Left colon (tissue), 2 donors: ENCODE results near the gene GPR160. TPM values are rescaled to one million over a fixed set of nuclear protein-coding genes. Genes with fewer than 3 reads are reported as not detected.
"Not testable (repeated sequence)": the region's sequence is repeated elsewhere in the genome, so short reads cannot be mapped to it uniquely, and the experiment has no call there.

Source experiments
- ATAC-seq: fragments of 200-7000 bp; cut with Tn5 transposase; one replicate; pipeline ENCODE4 v1.9.1; 2020; ENCODE audit warnings: mild to moderate bottlenecking, moderate library complexity
- DNase-seq, 2 donors: peaks; one replicate each; pipeline ENCODE4 v3.0.0-alpha.2; 2020
- intact Hi-C, 2 donors: fragments of 100-400 bp; cut with DNase I in 1 of 2; cut with micrococcal nuclease in 1 of 2; formaldehyde crosslinking; loops; one replicate each; pipeline versions ENCODE4 v1.11.2 to v1.14.0; 2022; cut with DNase I, micrococcal nuclease
- total RNA-seq, 2 donors: library from RNA; stranded (reverse); fragmentation: NEBNext Ultra II Directional; extraction: Animal tissue kit (Norgen Biotek cat#: 25700); gene quantifications; one replicate each; pipeline ENCODE4 v1.2.1, GENCODE V29; 2021
- donor health status: DM: no; HTN: no; CAD: no.
- donor health status: DM: yes; HTN: yes; CAD: no.

GPR160 gene
- total RNA-seq, 2 donors from 2014 or later = 65.7 to 82.6 TPM

DNA sequence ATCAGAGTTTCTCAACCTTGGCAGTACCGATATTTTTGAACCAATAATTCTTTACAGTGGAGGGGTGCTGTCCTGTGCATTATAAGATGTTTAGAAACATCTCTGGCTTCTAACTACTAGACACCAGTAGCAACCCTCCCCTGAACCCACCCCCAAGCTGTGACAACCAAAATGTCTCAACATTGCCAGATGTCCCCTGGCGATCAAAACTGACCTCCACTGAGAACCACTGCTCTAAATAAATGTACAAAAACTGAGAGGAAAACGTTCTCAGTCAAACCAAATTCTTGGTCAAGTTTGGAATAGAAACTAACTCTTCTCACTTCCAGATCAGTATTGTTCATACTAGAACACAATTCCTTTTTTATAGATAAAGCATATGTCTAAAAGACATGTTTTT lies 58.5 kb downstream of the GPR160 start:
- no peak for DNase-seq
- intact Hi-C loops = no loop called here
- ATAC-seq = no peak

GRCh38 chr3:170098753-170099152 lies 61.0 kb downstream of the GPR160 start:
- ATAC-seq (no peak), DNase-seq (no peak)
- intact Hi-C loops = no loop called here

GRCh38 chr3:170100944-170101343 lies 63.1 kb downstream of the GPR160 start:
- ATAC-seq (no peak), DNase-seq (no peak)
- intact Hi-C loops = no loop called here

GRCh38 chr3:170102431-170102830 lies 64.6 kb downstream of the GPR160 start:
- intact Hi-C loops = no loop called here
- DNase-seq (no peak), ATAC-seq (no peak)

GRCh38 chr3:170107941-170108340 lies 70.1 kb downstream of the GPR160 start:
- DNase-seq = no peak
- intact Hi-C loops = no loop called here
- ATAC-seq = no peak

- no peak for ATAC-seq
- no peak for DNase-seq
- intact Hi-C loops = no loop called here
Observed at GRCh38 chr3:170108955-170109354, 71.2 kb downstream of the GPR160 start.

DNA sequence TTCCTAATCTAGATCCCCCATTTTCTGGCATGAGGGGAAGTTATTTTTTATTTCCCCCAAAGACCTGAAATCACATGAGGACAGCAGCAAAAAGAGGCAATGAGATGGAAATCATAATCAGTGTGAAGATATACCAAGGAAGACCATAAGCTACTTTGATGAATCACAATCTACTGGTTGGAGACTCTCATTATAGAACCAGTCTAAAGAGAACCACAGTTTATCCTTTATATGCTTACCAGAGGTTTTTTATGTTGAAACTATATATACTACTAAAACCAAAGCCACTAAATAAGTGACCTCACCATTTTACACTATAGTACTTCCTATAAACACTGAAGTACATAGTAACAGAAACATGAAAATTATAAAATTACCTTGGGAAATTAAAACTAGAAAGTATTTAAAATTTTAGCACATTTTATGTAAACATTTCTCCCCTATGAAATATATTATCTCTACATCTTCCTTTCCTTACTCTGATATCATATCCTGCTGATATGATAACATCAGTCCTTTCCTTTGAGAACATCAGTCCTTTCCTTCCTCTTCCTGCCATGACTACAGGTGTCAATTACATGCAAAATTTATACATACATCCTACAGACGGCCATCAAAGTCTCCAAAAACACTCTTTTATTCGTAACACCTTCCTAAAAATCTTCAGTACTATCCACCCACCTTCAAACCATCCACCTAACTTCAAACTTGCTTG lies 71.9 kb downstream of the GPR160 start:
- DNase-seq = no peak
- ATAC-seq = no peak
- intact Hi-C loops = no loop called here

GRCh38 chr3:170111147-170111771 lies 73.5 kb downstream of the GPR160 start:
- ATAC-seq = no peak
- no peak for DNase-seq
- intact Hi-C loops = no loop called here

DNA sequence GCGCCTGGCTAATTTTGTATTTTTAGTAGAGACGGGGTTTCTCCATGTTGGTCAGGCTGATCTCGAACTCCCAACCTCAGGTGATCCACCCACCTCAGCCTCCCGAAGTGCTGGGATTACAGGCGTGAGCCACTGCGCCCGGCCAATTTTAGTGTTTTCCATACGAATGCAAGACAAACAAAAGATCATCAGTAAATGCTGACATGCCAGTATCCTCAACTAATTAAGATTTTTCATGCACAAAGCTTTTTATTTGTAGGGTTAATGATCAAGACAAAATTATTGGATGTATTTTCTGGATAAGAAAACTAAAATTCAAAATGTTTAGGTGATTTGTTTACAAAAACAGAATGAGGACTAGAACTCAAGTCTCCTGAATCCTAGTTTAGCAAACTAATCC lies 76.4 kb downstream of the GPR160 start:
- intact Hi-C loops, DNase-seq, ATAC-seq: not testable (repeated sequence)

GRCh38 chr3:170117134-170117533 lies 79.3 kb downstream of the GPR160 start:
- no peak for DNase-seq
- intact Hi-C loops = no loop called here
- peak; percentile 52 for ATAC-seq

DNA sequence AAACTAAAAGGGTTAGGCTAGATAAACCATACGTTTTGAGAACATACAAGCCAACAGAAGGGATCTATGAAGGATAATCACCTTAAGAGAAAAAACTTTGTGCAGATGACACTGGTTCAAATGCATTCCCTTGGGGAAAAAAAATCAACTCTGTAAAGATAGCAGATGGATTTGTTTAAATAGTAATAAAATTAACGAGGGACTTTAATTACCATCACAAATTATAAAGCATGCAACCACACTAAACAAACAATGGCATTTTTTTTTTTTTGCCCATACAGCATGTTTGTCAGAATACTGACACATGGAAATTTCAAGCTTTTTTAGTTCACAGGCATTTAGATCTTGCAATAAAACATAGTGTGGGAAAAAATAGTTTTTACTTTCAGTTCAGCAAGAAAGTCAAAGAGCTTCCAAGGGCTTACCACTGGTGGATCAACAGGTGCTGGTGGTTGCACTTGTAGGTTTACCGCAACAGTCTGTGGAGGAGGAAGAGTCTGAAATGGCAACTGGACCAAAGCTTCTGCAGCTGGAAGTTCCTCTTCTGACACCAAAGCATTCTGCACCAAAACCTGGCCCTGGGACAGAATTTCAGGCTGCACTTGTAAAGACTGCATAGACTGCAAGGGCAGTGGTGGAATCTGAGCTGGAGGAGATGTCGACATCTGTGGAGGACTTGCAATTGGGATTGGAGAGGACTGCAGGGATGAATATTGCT lies 90.6 kb downstream of the GPR160 start:
- intact Hi-C loops = no loop called here

GRCh38 chr3:170128977-170129431 lies 91.2 kb downstream of the GPR160 start:
- DNase-seq = no peak
- peak; percentile 18 for ATAC-seq
- intact Hi-C loops = no loop called here

More for the DNA sequence above, 90.6 kb downstream of the GPR160 start:
- DNase-seq = no peak
- peak; percentile 36 for ATAC-seq

DNA sequence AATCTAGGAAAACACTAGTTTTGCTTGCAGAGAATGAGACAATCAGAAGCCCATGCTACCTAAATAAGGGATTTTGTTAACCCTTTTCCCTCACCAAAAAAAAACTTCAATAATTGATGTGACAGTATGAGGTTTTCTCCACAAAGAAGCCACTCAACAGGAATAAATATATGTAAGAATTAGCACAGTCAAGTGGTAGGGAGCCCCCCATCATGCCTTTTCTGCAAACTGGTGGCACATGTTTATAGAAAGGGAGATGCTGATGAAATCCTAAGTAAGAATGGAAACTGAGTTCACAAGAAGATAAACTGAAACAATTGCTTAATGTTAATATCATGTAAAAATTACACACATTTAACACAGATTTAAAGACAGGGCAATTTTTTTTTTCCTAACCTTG lies 92.7 kb downstream of the GPR160 start:
- DNase-seq (no peak), ATAC-seq (no peak)
- intact Hi-C loops = no loop called here

- no peak for DNase-seq
- peak; percentile 68 for ATAC-seq
- intact Hi-C loops = no loop called here
Observed at GRCh38 chr3:170132335-170132734, 94.5 kb downstream of the GPR160 start.

Other genes with a start within 250 kb of the GPR160 start
- gene LRRIQ4, start 225.1 kb upstream of the GPR160 start, total RNA-seq = under 1 TPM in 1 of 2 donors, not detected in 1; 0.22 TPM
- under 1 TPM; 0.24 to 0.39 TPM for gene LRRC34, start 225.1 kb upstream of the GPR160 start, total RNA-seq
- 10 to 100 TPM; 38.5 to 62.9 TPM for gene LRRC31, start 168.1 kb upstream of the GPR160 start, total RNA-seq
- not detected for gene SAMD7, start 126.4 kb upstream of the GPR160 start, total RNA-seq
- 10 to 100 TPM; 80.8 to 87.0 TPM for gene SEC62, start 71.2 kb upstream of the GPR160 start, total RNA-seq
- gene PHC3, start 143.7 kb downstream of the GPR160 start, total RNA-seq = 10 to 100 TPM; 49.3 to 51.1 TPM
- gene PRKCI, start 184.4 kb downstream of the GPR160 start, total RNA-seq = 10 to 100 TPM; 48.7 to 49.4 TPM